ENCODE measurements around the gene TNFRSF1A. TPM values are rescaled to one million over a fixed set of nuclear protein-coding genes. Genes with fewer than 3 reads are reported as not detected.

TNFRSF1A gene
- total and polyA plus RNA-seq, 9 of the 15 experiments (the other 6 are each of a cell fraction or from before 2014, with no cell fraction given) = 0.76 to 43.5 (median 30.0) TPM

GRCh38 chr12:6333566-6333965, 8.3 kb downstream of the TNFRSF1A start:
- Histone ChIP-seq H4K20me1 (replicated peaks; ENCODE audit: control insufficient read depth, insufficient read depth, low read length) (no peaks in the 10 kb centered on the region), H3K4me3 (no peak overlapping the region), H3K4me1 (replicated peaks in 1 of 2; ENCODE audit: control insufficient read depth in 2 of 2, insufficient read depth in 2 of 2, low read length in 2 of 2) (peaks cover 23 to 30% of the 10 kb centered on the region in 2 experiments), H2AFZ (ENCODE audit: low read depth, low read length) (no peak overlapping the region), H3K9me3 (replicated peaks; ENCODE audit: control insufficient read depth, insufficient read depth, low read depth, low read length) (no peaks in the 10 kb centered on the region), H3K9ac (ENCODE audit: insufficient read depth in 1 of 2, low read depth in 2 of 2, low read length in 2 of 2) (no peak overlapping the region), H3K4me2 (ENCODE audit: insufficient read depth, low read length) (no peak overlapping the region), H3K27ac (ENCODE audit: extremely low read depth, low read depth, low read length) (no peak overlapping the region), H3K36me3 (ENCODE audit: control insufficient read depth, insufficient read depth, low read length) (peaks cover 67% of the 10 kb centered on the region; the same call in 2 of the 3 replicates), H3K9me1 (ENCODE audit: control insufficient read depth, insufficient read depth, low read length) (no peaks in the 10 kb centered on the region), H3K79me2 (ENCODE audit: control insufficient read depth, insufficient read depth, low read length) (peaks cover 37% of the 10 kb centered on the region), H3K27me3 (ENCODE audit: control insufficient read depth in 2 of 2, insufficient read depth in 2 of 2, low read length in 2 of 2) (no peaks in the 10 kb centered on the region)
- no peak for FAIRE-seq
- TF ChIP-seq ATF2 (CRISPR knock-in tag; IDR thresholded peaks at IDR 0.05) = no peak
- no TSS peak for BruUV-seq (replicated peaks)
- ChIA-PET POLR2A (no interaction called here), CTCF (ENCODE audit: low intra/inter-chr PET ratio) (no interaction called here)
- intact Hi-C loops (cut with micrococcal nuclease) (no loop called here), in situ Hi-C loops (cut with MboI) (no loop called here)
- DNase-seq (ENCODE audit: extremely low read depth in 1 of 4, low spot score in 3 of 4) = no peak
- ATAC-seq = no peak
- 94% methylated on average over 2 of the region's 9 CpGs for WGBS (ENCODE audit: insufficient coverage, low coverage, missing lambda C conversion rate)

- Histone ChIP-seq H3K4me3 (no peak overlapping the region), H3K9me3 (replicated peaks; ENCODE audit: control insufficient read depth, insufficient read depth, low read depth, low read length) (no peaks in the 10 kb centered on the region), H3K27ac (ENCODE audit: extremely low read depth, low read depth, low read length) (no peak overlapping the region), H3K79me2 (ENCODE audit: control insufficient read depth, insufficient read depth, low read length) (peaks cover 31% of the 10 kb centered on the region), H3K4me2 (ENCODE audit: insufficient read depth, low read length) (no peak overlapping the region), H3K27me3 (ENCODE audit: control insufficient read depth in 2 of 2, insufficient read depth in 2 of 2, low read length in 2 of 2) (no peaks in the 10 kb centered on the region), H3K9me1 (ENCODE audit: control insufficient read depth, insufficient read depth, low read length) (no peaks in the 10 kb centered on the region), H4K20me1 (replicated peaks; ENCODE audit: control insufficient read depth, insufficient read depth, low read length) (no peaks in the 10 kb centered on the region), H2AFZ (ENCODE audit: low read depth, low read length) (no peak overlapping the region), H3K4me1 (replicated peaks in 1 of 2; ENCODE audit: control insufficient read depth in 2 of 2, insufficient read depth in 2 of 2, low read length in 2 of 2) (peaks cover 23 to 28% of the 10 kb centered on the region in 2 experiments), H3K9ac (ENCODE audit: insufficient read depth in 1 of 2, low read depth in 2 of 2, low read length in 2 of 2) (no peak overlapping the region), H3K36me3 (ENCODE audit: control insufficient read depth, insufficient read depth, low read length) (peaks cover 68% of the 10 kb centered on the region; the same call in 2 of the 3 replicates)
- ChIA-PET CTCF (ENCODE audit: low intra/inter-chr PET ratio) (no interaction called here), POLR2A (interaction anchor here (0.6 kb wide), 1 partner anchor 199 kb away, joined by 4 read pairs; no protein-coding TSS in a partner anchor)
- ATAC-seq (no peak), FAIRE-seq (no peak), DNase-seq (ENCODE audit: extremely low read depth in 1 of 4, low spot score in 3 of 4) (no peak)
- TF ChIP-seq ETS2 (tag; IDR thresholded peaks at IDR 0.05; ENCODE audit: borderline replicate concordance, poor library complexity, severe bottlenecking) (no peak), MITF (IDR thresholded peaks at IDR 0.05) (no peak), KDM5B (IDR thresholded peaks at IDR 0.05; ENCODE audit: insufficient replicate concordance, low read depth, low read length) (no peak), GTF2A2 (tag; IDR thresholded peaks at IDR 0.05) (no peak), GTF2F1 (IDR thresholded peaks at IDR 0.05; ENCODE audit: low read depth, low read length) (no peak)
- BruUV-seq (replicated peaks) = no TSS peak
- 88% methylated on average over 7 of the region's 9 CpGs for WGBS (ENCODE audit: insufficient coverage, low coverage, missing lambda C conversion rate)
- in situ Hi-C loops (cut with MboI) (no loop called here), intact Hi-C loops (cut with micrococcal nuclease) (no loop called here)
Observed at GRCh38 chr12:6333029-6333428, 8.8 kb downstream of the TNFRSF1A start.

Data from K562 (cell line).